HepG2 (cell line): ENCODE data around the gene SLC1A3. TPM values are rescaled to one million over a fixed set of nuclear protein-coding genes. Genes with fewer than 3 reads are reported as not detected.

Experiments
- ATAC-seq: fragments of 200-7000 bp; cut with Tn5 transposase; 3 replicates; pipeline ENCODE4 v1.9.1; 2020; ENCODE audit warnings: mild to moderate bottlenecking, moderate library complexity
- BruUV-seq: library from RNA; stranded (reverse); fragments of 400-500 nt; replicated peaks from 2 replicates; lab custom pipeline; 2021; lab: Mats Ljungman, UMichigan
- CTCF ChIA-PET: fragments of 300-600 bp; formaldehyde crosslinking; extraction: SDS; loops from one replicate; lab custom pipeline; 2021; ENCODE audit warnings: low total read pairs, inconsistent platforms, low intra/inter-chr PET ratio; lab: Yijun Ruan, JAX
- POLR2A ChIA-PET: fragments of 350-600 bp; sonication (Branson Sonifier 250); formaldehyde crosslinking; loops from one replicate; lab custom pipeline; 2020; ENCODE audit warnings: antibody characterized with exemption, inconsistent platforms; lab: Yijun Ruan, JAX
- DNase-seq: peaks from one replicate; pipeline ENCODE4 v3.0.0-alpha.2; 2015; ENCODE audit warnings: low spot score
- FAIRE-seq: peaks from 3 replicates; lab custom pipeline; 2011; peaks lifted over from hg19 to GRCh38; lab: Jason Lieb, UNC
- H2AFZ ChIP-seq: one replicate; pipeline ENCODE4 v1.6.1; 2011; ENCODE audit warnings: low read length, inconsistent platforms
- H3K27ac ChIP-seq: fragments of 300-600 bp; 3 replicates; pipeline ENCODE4 v1.8.0; 2011; ENCODE audit warnings: mixed run types, mild to moderate bottlenecking, mixed read lengths, low read length, inconsistent platforms; ENCODE audit not compliant: insufficient read depth; ENCODE audit errors: extremely low read length
- H3K27me3 ChIP-seq, 2 experiments: fragments of 200-600 bp in 1 of 2; 2 replicates in 1 of 2; 3 replicates in 1 of 2; pipeline versions ENCODE4 v1.6.0 to v1.8.0; 2011; ENCODE audit warnings: low read length in 2 of 2, mild to moderate bottlenecking in 2 of 2, moderate library complexity in 2 of 2, inconsistent platforms in 1 of 2; ENCODE audit not compliant: insufficient read depth in 2 of 2, control insufficient read depth in 1 of 2
- H3K36me3 ChIP-seq, 2 experiments: fragments of 200-600 bp in 1 of 2; replicated peaks in 1 of 2; 2 replicates in 1 of 2; 3 replicates in 1 of 2; pipeline versions ENCODE4 v1.5.1 to v1.8.0; 2011; ENCODE audit warnings: low read length in 2 of 2, inconsistent platforms in 1 of 2; ENCODE audit not compliant: insufficient read depth in 2 of 2, control insufficient read depth in 1 of 2
- H3K4me1 ChIP-seq: 2 replicates; pipeline ENCODE4 v1.5.1; 2012; ENCODE audit warnings: low read length, inconsistent platforms; ENCODE audit not compliant: insufficient read depth
- H3K4me2 ChIP-seq: 2 replicates; pipeline ENCODE4 v1.6.0; 2011; ENCODE audit warnings: low read depth, low read length, inconsistent platforms
- H3K4me3 ChIP-seq, 3 experiments: fragments of 200-600 bp in 1 of 3; sonication (generic), shearing (Covaris generic) in 1 of 3; replicated peaks in 1 of 3; 2 replicates each; pipeline ENCODE4 v1.5.1; 2011 to 2016; ENCODE audit warnings: low read length in 3 of 3, inconsistent platforms in 2 of 3, low read depth in 2 of 3, mild to moderate bottlenecking in 2 of 3, control low read depth in 1 of 3, mixed read lengths in 1 of 3; ENCODE audit not compliant: insufficient read depth in 1 of 3
- H3K79me2 ChIP-seq: one replicate; pipeline ENCODE4 v1.6.1; 2011; ENCODE audit warnings: low read length, inconsistent platforms; ENCODE audit not compliant: insufficient read depth
- H3K9ac ChIP-seq: 2 replicates; pipeline ENCODE4 v1.6.0; 2011; ENCODE audit warnings: mild to moderate bottlenecking, low read depth, low read length, inconsistent platforms; ENCODE audit not compliant: insufficient read depth
- H3K9me3 ChIP-seq: 2 replicates; pipeline ENCODE4 v1.5.1; 2012; ENCODE audit warnings: mild to moderate bottlenecking, low read length
- H4K20me1 ChIP-seq: 2 replicates; pipeline ENCODE4 v1.6.0; 2011; ENCODE audit warnings: inconsistent platforms, mild to moderate bottlenecking, low read length, moderate library complexity; ENCODE audit not compliant: insufficient read depth
- DNMT3B ChIP-seq: conservative IDR thresholded peaks from 2 replicates; pipeline ENCODE4 v1.6.1; 2016; ENCODE audit warnings: missing biosample characterization, control low read depth
- FOSL1 ChIP-seq: sonication (generic); formaldehyde crosslinking; IDR thresholded peaks from 2 replicates; pipeline ENCODE4 v1.9.0; 2021; ENCODE audit warnings: missing genetic modification reagents, borderline replicate concordance
- KDM1A ChIP-seq: IDR thresholded peaks from 2 replicates; pipeline ENCODE4 v1.6.1; 2016; ENCODE audit warnings: missing compliant biosample characterization
- MAFF ChIP-seq: IDR thresholded peaks from 2 replicates; pipeline ENCODE4 v1.6.1; 2011; ENCODE audit warnings: low read depth, low read length, improper control_type of control experiment
- MAFK ChIP-seq, 2 experiments: IDR thresholded peaks in 1 of 2; conservative IDR thresholded peaks in 1 of 2; 2 replicates each; pipeline ENCODE4 v1.6.1; 2011; ENCODE audit warnings: improper control_type of control experiment in 2 of 2, low read length in 2 of 2
- RXRB ChIP-seq: IDR thresholded peaks from 2 replicates; pipeline ENCODE4 v1.6.1; 2016; ENCODE audit warnings: borderline replicate concordance, missing genetic modification reagents, missing compliant biosample characterization
- ZNF878 ChIP-seq: sonication (generic); formaldehyde crosslinking; IDR thresholded peaks from 2 replicates; pipeline ENCODE4 v1.8.1; 2023; ENCODE audit warnings: mild to moderate bottlenecking, missing genetic modification reagents, moderate library complexity
- WGBS: methylation state at CpG from one replicate; pipeline ENCODE4 v1.1.6; 2017; ENCODE audit warnings: low lambda C conversion rate; 5-methylcytosine and 5-hydroxymethylcytosine counted together
- in situ Hi-C: cut with HindIII; loops from 2 replicates; pipeline ENCODE4 v1.10.0; 2017; ENCODE audit warnings: low pct_unique_long_range_greater_than_20kb; ENCODE audit not compliant: extremely low pct_ligation_motif_present
- intact Hi-C: fragments of 100-400 bp; cut with micrococcal nuclease; formaldehyde crosslinking; loops from one replicate; pipeline ENCODE4 v1.10.0; 2022; ENCODE audit not compliant: unreplicated experiment
- polyA plus RNA-seq, 8 experiments: library from polyadenylated mRNA; depleted of rRNA in 3 of 8; stranded (reverse) in 7 of 8; unstranded in 1 of 8; fragments of >200 nt; fragmentation: Illumina TruSeq in 4 of 8; extraction: Trizol in 4 of 8; gene quantifications; 2 replicates each; pipeline versions ENCODE4 v1.2.1 to v1.2.3, GENCODE V29; 2011 to 2016; ENCODE audit warnings: low read depth in 4 of 8, missing spikeins in 1 of 8, mixed read lengths in 1 of 8; ENCODE audit not compliant: insufficient read depth in 1 of 8
- total RNA-seq, 5 experiments: library from RNA; depleted of rRNA; stranded (reverse); fragments of >200 nt; fragmentation: Illumina TruSeq; extraction: Trizol; gene quantifications; 2 replicates each; pipeline ENCODE4 v1.2.3, GENCODE V29; 2016; ENCODE audit warnings: low read depth in 1 of 5
- TF ChIP-seq, protein P1 (sequence below): sonication (generic); formaldehyde crosslinking; IDR thresholded peaks from 2 replicates; pipeline ENCODE4 v1.4.0; 2020; ENCODE audit warnings: missing genetic modification reagents, mild to moderate bottlenecking, borderline replicate concordance

The SLC1A3 gene
- total and polyA plus RNA-seq, 2 of the 13 experiments (the other 11 are each of a cell fraction or from before 2014, with no cell fraction given) = 0.09 TPM; not detected in 1

DNA sequence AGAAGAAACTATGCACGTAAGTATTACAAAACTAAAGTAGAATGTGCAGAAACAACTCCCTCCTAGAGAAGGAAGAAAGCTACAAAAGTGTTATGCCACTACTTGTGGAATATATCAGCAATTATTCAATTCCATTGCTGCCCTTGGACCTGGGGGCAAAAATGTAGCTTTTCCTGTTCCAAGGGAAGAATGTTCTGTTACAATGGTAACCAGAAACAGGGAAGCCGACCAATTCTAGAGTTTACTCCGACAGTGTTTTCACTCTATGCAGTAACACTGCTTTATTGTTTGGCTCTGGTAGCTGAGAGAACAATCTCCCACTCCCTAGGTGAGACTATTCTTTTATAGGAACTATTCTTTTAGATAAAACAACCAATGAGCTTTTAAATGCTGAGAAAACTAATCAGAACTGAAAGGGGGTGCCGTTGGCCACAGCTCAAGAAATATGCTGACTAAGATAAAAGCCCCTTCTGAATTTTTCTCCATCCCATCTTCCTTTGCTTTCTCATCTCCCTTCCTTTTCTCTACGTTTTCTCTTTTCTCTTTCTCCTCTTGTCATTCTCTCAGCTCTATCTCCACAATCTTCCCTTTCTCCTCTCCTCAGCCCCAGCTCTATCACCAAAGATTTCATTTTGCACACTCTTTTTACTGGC lies 54.1 kb downstream of the SLC1A3 start:
- Histone ChIP-seq H3K4me2 (no peak overlapping the region), H3K9me3 (no peaks in the 10 kb centered on the region), H3K36me3 (no peaks in the 10 kb centered on the region), H3K79me2 (no peaks in the 10 kb centered on the region), H3K27me3 (no peaks in the 10 kb centered on the region), H2AFZ (no peak overlapping the region), H3K4me1 (no peaks in the 10 kb centered on the region), H3K9ac (no peak overlapping the region), H3K4me3 (no peak overlapping the region), H3K27ac (no peak overlapping the region), H4K20me1 (no peaks in the 10 kb centered on the region)
- no peak for FAIRE-seq
- WGBS = 23% methylated on average over 5 of the region's 5 CpGs
- intact Hi-C loops (no loop called here), in situ Hi-C loops (no loop called here)
- ChIA-PET CTCF (no interaction called here), POLR2A (no interaction called here)
- TF ChIP-seq DNMT3B (CRISPR knock-in tag) (no peak), RXRB (no peak), KDM1A (no peak), FOSL1 (CRISPR knock-in tag) (no peak), MAFF (peak; percentile 95), ZNF878 (CRISPR knock-in tag) (no peak), MAFK (conservative IDR thresholded peaks at IDR 0.05 in 1 of 2, IDR thresholded peaks at IDR 0.05 in 1 of 2; ENCODE audit: low read length in 2 of 2) (peak; percentile 94 to 97)
- TF ChIP-seq, protein P1, sequence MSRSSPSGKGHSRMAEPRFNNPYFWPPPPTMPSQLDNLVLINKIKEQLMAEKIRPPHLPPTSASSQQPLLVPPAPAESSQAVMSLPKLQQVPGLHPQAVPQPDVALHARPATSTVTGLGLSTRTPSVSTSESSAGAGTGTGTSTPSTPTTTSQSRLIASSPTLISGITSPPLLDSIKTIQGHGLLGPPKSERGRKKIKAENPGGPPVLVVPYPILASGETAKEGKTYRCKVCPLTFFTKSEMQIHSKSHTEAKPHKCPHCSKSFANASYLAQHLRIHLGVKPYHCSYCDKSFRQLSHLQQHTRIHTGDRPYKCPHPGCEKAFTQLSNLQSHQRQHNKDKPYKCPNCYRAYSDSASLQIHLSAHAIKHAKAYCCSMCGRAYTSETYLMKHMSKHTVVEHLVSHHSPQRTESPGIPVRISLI (CRISPR knock-in tag) = no peak
- DNase-seq = no peak
- ATAC-seq = no peak
- no TSS peak for BruUV-seq
